CD4-positive, alpha-beta T cell treated with Interferon alpha-2 for 1 hour (primary cell): ENCODE measurements around the gene SAPCD1.
"Not testable (repeated sequence)": the region's sequence is repeated elsewhere in the genome, so short reads cannot be mapped to it uniquely, and the experiment has no call there.

ENCODE experiments used
- DNase-seq, 2 donors: peaks; one replicate each; pipeline ENCODE4 v3.0.0-alpha.2; 2020 to 2022

SAPCD1 gene

GRCh38 chr6:31779908-31780307 lies 17.5 kb downstream of the SAPCD1 start:
- no peak for DNase-seq

- no peak for DNase-seq
Observed at GRCh38 chr6:31780507-31781243, 18.2 kb downstream of the SAPCD1 start.

- DNase-seq, result no peak
Observed at GRCh38 chr6:31781244-31782125, 19.0 kb downstream of the SAPCD1 start.

- no peak for DNase-seq
Observed at GRCh38 chr6:31782126-31782855, 19.8 kb downstream of the SAPCD1 start.

GRCh38 chr6:31784098-31784925 lies 21.9 kb downstream of the SAPCD1 start:
- no peak for DNase-seq

GRCh38 chr6:31785475-31785874 lies 23.0 kb downstream of the SAPCD1 start:
- DNase-seq, result no peak

GRCh38 chr6:31791324-31792089 lies 29.1 kb downstream of the SAPCD1 start:
- DNase-seq, result peak; percentile 40 to 49

- DNase-seq, result no peak
Observed at GRCh38 chr6:31792090-31792374, 29.6 kb downstream of the SAPCD1 start.

GRCh38 chr6:31792761-31793171 lies 30.3 kb downstream of the SAPCD1 start:
- DNase-seq, result no peak

- DNase-seq, result not testable (repeated sequence)
Observed at GRCh38 chr6:31793927-31794245, 31.4 kb downstream of the SAPCD1 start.

- DNase-seq, result no peak
Observed at GRCh38 chr6:31794294-31794865, 31.9 kb downstream of the SAPCD1 start.

- no peak for DNase-seq
Observed at GRCh38 chr6:31794866-31795615, 32.6 kb downstream of the SAPCD1 start.

- peak; percentile 90 to 91 for DNase-seq
Observed at GRCh38 chr6:31795616-31796298, 33.3 kb downstream of the SAPCD1 start, which contains the start of gene VARS1. Gene VARS1 (minus strand): TSS chr6:31795752. CDS start chr6:31795217, 535 bp downstream.

GRCh38 chr6:31796993-31797385 lies 34.5 kb downstream of the SAPCD1 start:
- DNase-seq, result no peak

GRCh38 chr6:31797588-31797987 lies 35.1 kb downstream of the SAPCD1 start:
- peak; percentile 53 to 65 for DNase-seq

GRCh38 chr6:31799781-31800180 lies 37.3 kb downstream of the SAPCD1 start:
- no peak for DNase-seq

- DNase-seq, result not testable (repeated sequence)
Observed at GRCh38 chr6:31801031-31801927, 38.8 kb downstream of the SAPCD1 start.

GRCh38 chr6:31805939-31806469 lies 43.5 kb downstream of the SAPCD1 start:
- no peak for DNase-seq
